C1 segment of cervical spinal cord (tissue), 14 donors: ENCODE results near the gene SORCS3.

Source experiments
- DNase-seq, 14 donors: peaks; one replicate each; lab custom pipeline; 2025; lab: John Stamatoyannopoulos, UW

The SORCS3 gene

GRCh38 chr10:104835422-104835821 lies 194.3 kb downstream of the SORCS3 start:
- no peak for DNase-seq

GRCh38 chr10:104842704-104843103 lies 201.6 kb downstream of the SORCS3 start:
- DNase-seq = no peak

- no peak for DNase-seq
These were observed 203.0 kb downstream of the SORCS3 start for GRCh38 chr10:104844073-104844472.

- DNase-seq = no peak
These were observed 208.9 kb downstream of the SORCS3 start for GRCh38 chr10:104850023-104850422.

GRCh38 chr10:104867966-104868598 lies 227.0 kb downstream of the SORCS3 start:
- DNase-seq = no peak

- DNase-seq = no peak
These were observed 231.6 kb downstream of the SORCS3 start for GRCh38 chr10:104872691-104873090.

- DNase-seq = no peak
These were observed 232.1 kb downstream of the SORCS3 start for GRCh38 chr10:104873161-104873560.

- no peak for DNase-seq
These were observed 234.5 kb downstream of the SORCS3 start for GRCh38 chr10:104875561-104875960.

- DNase-seq = no peak
These were observed 239.7 kb downstream of the SORCS3 start for GRCh38 chr10:104880624-104881398.

GRCh38 chr10:104881740-104882139 lies 240.7 kb downstream of the SORCS3 start:
- DNase-seq = no peak

GRCh38 chr10:104892879-104893617 lies 252.0 kb downstream of the SORCS3 start:
- DNase-seq = no peak

- no peak for DNase-seq
These were observed 252.6 kb downstream of the SORCS3 start for GRCh38 chr10:104893701-104894100.

GRCh38 chr10:104894681-104895080 lies 253.6 kb downstream of the SORCS3 start:
- peak in 1 of 14 donors; percentile 6 for DNase-seq

- peak in 1 of 14 donors; percentile 34 for DNase-seq
These were observed 254.5 kb downstream of the SORCS3 start for GRCh38 chr10:104895541-104895940.

- peak in 1 of 14 donors; percentile 42 for DNase-seq
These were observed 254.9 kb downstream of the SORCS3 start for GRCh38 chr10:104895981-104896380.

GRCh38 chr10:104897696-104898095 lies 256.6 kb downstream of the SORCS3 start:
- DNase-seq = no peak

- DNase-seq = no peak
These were observed 258.7 kb downstream of the SORCS3 start for GRCh38 chr10:104899779-104900178.

- no peak for DNase-seq
These were observed 262.3 kb downstream of the SORCS3 start for GRCh38 chr10:104903433-104903832.

- no peak for DNase-seq
These were observed 263.7 kb downstream of the SORCS3 start for GRCh38 chr10:104904753-104905323.

- no peak for DNase-seq
These were observed 265.0 kb downstream of the SORCS3 start for GRCh38 chr10:104906112-104906511.

GRCh38 chr10:104907521-104907920 lies 266.4 kb downstream of the SORCS3 start:
- no peak for DNase-seq

- DNase-seq = no peak
These were observed 267.5 kb downstream of the SORCS3 start for GRCh38 chr10:104908581-104908980.
